GM18858 (cell line): ENCODE results near the gene ZNF362.
"Not testable (repeated sequence)": the region's sequence is repeated elsewhere in the genome, so short reads cannot be mapped to it uniquely, and the experiment has no call there.

Source experiments
- ATAC-seq: cut with Tn5 transposase; IDR thresholded peaks from one replicate; pipeline ENCODE4 v1.9.1; 2021; ENCODE audit not compliant: unreplicated experiment

Gene ZNF362

GRCh38 chr1:33282791-33283190 lies 26.5 kb downstream of the ZNF362 start:
- ATAC-seq: no peak

DNA sequence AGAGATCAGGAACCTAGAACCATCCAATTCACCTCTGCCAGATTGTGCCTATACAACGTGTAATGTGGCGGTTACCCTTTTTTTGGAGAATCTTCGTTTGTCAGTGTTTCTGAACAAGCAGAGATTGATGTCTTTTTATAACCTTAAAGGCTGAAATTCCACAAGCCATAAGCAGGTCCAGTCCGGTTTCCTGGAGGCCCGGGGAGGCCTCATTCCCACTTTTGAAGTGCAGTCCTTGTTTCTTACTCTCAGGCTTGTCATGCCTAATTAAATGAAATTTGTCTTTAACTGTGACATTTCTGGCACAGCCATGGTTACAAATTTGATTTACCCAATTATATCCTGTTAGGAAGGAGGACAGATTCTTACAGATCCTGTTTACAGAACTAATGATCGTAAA lies 27.8 kb downstream of the ZNF362 start:
- no peak for ATAC-seq

- ATAC-seq: no peak
These were observed 30.3 kb downstream of the ZNF362 start for GRCh38 chr1:33286451-33287185.

GRCh38 chr1:33287317-33287716 lies 31.0 kb downstream of the ZNF362 start:
- ATAC-seq: no peak

- ATAC-seq: no peak
These were observed 32.9 kb downstream of the ZNF362 start for GRCh38 chr1:33288976-33289857.

GRCh38 chr1:33289858-33290154 lies 33.5 kb downstream of the ZNF362 start:
- no peak for ATAC-seq

DNA sequence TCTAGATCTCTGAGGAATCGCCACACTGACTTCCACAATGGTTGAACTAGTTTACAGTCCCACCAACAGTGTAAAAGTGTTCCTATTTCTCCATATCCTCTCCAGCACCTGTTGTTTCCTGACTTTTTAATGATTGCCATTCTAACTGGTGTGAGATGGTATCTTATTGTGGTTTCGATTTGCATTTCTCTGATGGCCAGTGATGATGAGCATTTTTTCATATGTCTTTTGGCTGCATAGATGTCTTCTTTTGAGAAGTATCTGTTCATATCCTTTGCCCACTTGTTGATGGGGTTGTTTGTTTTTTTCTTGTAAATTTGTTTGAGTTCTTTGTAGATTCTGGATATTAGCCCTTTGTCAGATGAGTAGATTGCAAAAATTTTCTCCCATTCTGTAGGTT lies 34.3 kb downstream of the ZNF362 start:
- ATAC-seq: not testable (repeated sequence)

- no peak for ATAC-seq
These were observed 36.5 kb downstream of the ZNF362 start for GRCh38 chr1:33292726-33293340.

GRCh38 chr1:33294071-33295010 lies 38.0 kb downstream of the ZNF362 start:
- no peak for ATAC-seq

- no peak for ATAC-seq
These were observed 38.7 kb downstream of the ZNF362 start for GRCh38 chr1:33295023-33295422.

DNA sequence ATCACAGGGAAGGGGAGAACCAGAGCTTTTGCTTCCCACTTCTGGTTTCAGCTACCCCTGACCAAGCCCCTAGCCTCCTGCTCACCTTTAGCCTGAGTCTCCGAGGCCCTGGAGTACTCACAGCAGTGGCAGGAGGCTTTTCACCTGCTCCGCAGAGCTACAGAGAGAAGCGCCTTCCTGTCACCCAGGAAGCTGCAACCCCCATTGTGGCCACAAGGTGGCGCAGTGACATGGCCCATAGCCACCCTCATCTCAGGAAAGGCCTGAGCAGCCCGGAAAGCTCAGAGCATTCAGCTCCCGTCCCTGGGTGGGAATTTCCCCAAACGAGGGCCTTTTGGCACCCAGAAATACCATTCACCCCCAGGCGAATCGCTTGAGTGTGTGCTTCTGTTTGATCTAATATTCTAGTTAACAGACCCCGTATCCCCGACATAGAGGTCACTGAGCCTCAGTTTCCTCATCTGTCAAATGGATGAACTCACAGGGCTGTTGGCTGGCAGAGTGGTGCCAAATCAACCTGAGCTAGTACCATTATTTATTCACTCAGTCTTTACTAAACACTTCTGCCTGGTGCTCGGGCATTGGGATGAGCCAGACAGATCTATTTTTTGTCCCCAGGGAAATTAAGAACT lies 39.3 kb downstream of the ZNF362 start:
- no peak for ATAC-seq

DNA sequence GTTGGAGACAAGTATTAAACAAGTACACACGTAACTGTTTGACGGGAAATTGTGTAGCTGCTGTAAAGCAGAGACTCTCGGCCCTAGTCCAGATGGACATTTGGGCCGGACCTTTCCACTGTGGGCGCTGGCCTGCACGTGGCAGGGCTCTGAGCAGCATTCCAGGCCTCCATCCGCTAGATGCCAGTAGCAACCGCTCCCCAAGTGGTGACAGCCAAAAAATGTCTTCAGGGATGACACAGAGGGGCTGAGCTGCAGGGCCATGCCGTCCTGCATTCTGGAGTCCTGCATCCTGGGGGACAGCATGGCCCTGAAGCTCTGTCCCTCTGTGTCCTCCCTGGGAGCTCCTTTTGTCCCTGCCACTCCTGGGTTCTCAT lies 39.8 kb downstream of the ZNF362 start:
- no peak for ATAC-seq

GRCh38 chr1:33296824-33297223 lies 40.5 kb downstream of the ZNF362 start:
- ATAC-seq: no peak

DNA sequence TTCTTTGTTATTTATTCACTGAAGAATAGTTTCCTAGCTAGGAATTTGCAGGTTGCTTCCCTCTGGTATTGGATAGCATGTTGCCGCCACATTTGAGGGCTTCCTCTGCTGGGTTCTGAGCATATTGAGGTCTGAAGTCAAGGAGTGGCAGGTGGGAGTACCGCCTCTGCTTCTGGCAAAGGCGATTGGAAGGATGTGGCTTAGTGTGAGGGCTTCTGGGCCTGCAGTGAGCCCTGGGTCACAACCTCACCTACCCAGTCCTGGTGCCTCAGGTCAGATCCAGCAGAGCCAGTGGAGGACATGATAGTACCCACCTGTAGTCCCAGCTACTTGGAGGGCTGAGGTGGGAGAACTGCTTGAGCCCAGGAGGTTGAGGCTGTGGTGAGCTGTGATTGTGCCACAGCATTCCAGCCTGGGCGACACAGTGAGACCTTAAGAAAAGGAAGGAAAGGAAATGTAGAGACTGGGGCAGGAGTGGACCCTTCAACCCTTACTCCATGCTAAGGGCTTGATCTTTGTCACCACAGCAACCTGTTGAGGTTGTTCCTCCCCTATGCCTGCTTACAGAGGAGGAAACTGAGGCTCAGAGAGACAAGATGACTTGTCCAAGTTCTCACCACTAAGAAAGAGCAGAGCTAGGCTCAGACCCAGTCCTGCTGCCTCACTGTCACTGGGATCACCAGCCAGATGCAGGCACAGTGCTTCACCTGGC lies 41.8 kb downstream of the ZNF362 start:
- no peak for ATAC-seq

GRCh38 chr1:33298623-33299277 lies 42.5 kb downstream of the ZNF362 start:
- no peak for ATAC-seq

- no peak for ATAC-seq
These were observed 43.3 kb downstream of the ZNF362 start for GRCh38 chr1:33299461-33300155.

- no peak for ATAC-seq
These were observed 44.4 kb downstream of the ZNF362 start for GRCh38 chr1:33300673-33301072.

DNA sequence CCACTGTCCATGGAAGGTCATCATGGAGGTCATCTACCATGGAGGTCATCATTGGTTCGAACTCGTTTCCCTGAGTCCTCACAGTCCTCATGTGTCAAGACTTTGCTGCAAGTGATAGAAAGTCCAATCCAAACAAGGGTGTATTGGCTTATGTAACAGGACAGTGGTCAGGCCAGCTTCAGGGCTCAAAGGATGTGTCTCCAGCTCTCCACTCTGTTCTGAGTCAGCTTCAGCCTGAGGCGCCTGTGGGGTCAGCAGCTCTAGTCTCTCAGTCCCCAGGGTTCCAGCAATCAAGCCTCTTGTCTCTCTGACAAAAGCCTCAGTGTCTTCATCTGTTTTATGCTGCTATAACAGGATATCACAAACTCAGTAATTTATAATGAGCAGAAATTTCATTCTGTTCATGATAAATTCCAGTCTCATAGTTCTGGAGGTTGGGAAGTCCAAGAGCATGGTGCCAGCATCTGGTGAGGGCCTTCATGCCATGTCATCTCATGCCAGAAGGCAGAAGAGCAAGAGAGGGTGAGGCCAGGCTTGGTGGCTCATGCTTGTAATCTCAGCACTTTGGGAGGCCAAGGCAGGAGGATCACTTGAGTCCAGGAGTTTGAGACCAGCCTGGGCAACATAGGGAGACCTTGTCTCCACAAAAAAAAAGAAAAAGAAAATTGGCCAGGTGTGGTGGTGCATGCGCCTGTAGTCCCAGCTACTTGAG lies 45.1 kb downstream of the ZNF362 start:
- ATAC-seq: no peak
